Activated T-helper 17 cell treated with anti-CD3 and anti-CD28 coated beads, Interleukin-2, amount 50 U/mL, for 72 hours (primary cell): ENCODE data around the gene NFE2L1. TPM values are rescaled to one million over a fixed set of nuclear protein-coding genes. Genes with fewer than 3 reads are reported as not detected.
A peak's percentile ranks its signal among the peaks of the same experiment; 100 is the strongest.
"Not testable (repeated sequence)": the region's sequence is repeated elsewhere in the genome, so short reads cannot be mapped to it uniquely, and the experiment has no call there.

Source experiments
- ATAC-seq: fragments of 150-1000 bp; cut with Tn5 transposase; replicated peaks from 2 replicates; pipeline ENCODE4 v1.10.0; 2021; ENCODE audit warnings: mild to moderate bottlenecking, moderate library complexity
- H3K27ac Mint-ChIP-seq: one replicate; pipeline ENCODE4 v1.8.0; 2022; ENCODE audit warnings: mixed read lengths
- H3K27me3 Mint-ChIP-seq: one replicate; pipeline ENCODE4 v1.8.0; 2022; ENCODE audit warnings: mixed read lengths
- H3K36me3 Mint-ChIP-seq: one replicate; pipeline ENCODE4 v1.8.0; 2022; ENCODE audit warnings: low read depth, mild to moderate bottlenecking, mixed read lengths
- H3K4me1 Mint-ChIP-seq: one replicate; pipeline ENCODE4 v1.8.0; 2022; ENCODE audit warnings: mixed read lengths
- H3K4me3 Mint-ChIP-seq: one replicate; pipeline ENCODE4 v1.8.0; 2022; ENCODE audit warnings: mild to moderate bottlenecking, mixed read lengths
- H3K9me3 Mint-ChIP-seq: one replicate; pipeline ENCODE4 v1.8.0; 2022; ENCODE audit warnings: mixed read lengths
- total RNA-seq, 2 donors: library from RNA; stranded (reverse); gene quantifications; one replicate each; pipeline ENCODE4 v1.2.3, GENCODE V29; 2022

The NFE2L1 gene
- total RNA-seq, 2 donors from 2014 or later, result 77.7 to 91.8 TPM

DNA sequence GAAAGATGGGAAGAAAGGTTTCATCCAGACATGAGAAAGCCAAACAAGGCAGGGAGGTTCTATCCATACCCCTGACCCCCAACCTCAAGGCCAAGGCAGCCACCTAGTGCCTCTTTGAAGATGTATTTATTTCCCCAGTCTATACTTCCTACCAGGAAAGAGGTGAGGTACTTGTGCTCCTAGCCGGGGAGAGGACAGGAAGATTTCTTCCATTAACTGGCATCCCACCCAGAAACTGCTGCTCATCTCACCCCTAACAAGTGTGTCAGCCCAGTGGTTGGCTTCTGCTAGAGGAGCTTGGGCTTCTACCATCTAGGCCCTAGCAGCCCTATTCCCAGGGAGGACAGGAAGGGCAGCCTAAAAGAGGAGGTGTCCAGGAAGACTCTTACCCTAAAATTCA, 19.4 kb upstream of the NFE2L1 start:
- Mint-ChIP-seq H3K27ac (no peak overlapping the region), H3K4me3 (no peak overlapping the region)
- no peak for ATAC-seq

DNA sequence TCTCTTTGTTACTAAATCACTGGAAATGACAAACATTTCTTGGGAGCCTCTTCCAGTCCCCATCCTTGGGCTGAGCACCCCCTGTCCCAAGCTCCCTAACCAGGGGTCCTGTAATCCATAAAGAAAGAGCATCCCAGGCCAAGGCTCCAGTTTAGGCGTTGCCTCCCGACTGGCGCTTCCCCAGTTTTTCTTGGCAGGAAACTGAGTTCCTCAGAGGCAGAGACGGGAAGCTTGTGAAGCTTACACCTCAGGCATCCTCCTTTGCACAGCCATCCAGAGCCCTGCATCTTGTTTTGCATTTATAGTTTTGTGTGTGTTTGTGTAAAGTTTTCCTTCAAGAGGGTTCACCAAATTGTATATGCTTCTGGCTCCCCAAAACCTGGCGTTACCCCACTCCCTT, 17.6 kb upstream of the NFE2L1 start:
- no peak overlapping the region for H3K4me3 Mint-ChIP-seq
- no peaks in the 10 kb centered on the region for H3K36me3 Mint-ChIP-seq
- H3K4me1 Mint-ChIP-seq, result peaks cover 6% of the 10 kb centered on the region
- no peak overlapping the region for H3K27ac Mint-ChIP-seq
- no peaks in the 10 kb centered on the region for H3K9me3 Mint-ChIP-seq
- ATAC-seq, result no peak
- H3K27me3 Mint-ChIP-seq, result peaks cover 22% of the 10 kb centered on the region

More for the DNA sequence above, 19.4 kb upstream of the NFE2L1 start:
- H3K4me1 Mint-ChIP-seq, result peaks cover 11% of the 10 kb centered on the region
- peaks cover 22% of the 10 kb centered on the region for H3K27me3 Mint-ChIP-seq
- H3K9me3 Mint-ChIP-seq, result no peaks in the 10 kb centered on the region
- peaks cover 5% of the 10 kb centered on the region for H3K36me3 Mint-ChIP-seq

DNA sequence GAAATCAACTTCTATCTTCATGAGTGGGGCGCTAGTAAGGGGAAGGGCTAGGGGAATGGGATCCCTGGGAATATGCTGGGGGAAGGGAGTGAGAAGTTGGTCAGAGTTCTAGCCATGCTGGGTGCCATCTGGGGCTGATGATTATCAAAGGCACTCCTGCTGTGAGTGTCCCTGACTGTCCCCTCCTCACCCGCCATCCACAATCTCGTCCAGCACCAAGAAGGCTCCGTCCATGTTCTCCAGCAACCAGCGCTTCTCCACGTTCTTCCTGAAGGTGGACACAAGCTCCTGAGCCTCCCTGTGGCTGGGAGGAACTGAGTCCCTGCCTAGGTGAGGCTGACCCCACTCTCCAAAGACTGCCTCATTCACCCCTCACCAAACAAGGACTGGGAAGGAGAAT, 16.2 kb upstream of the NFE2L1 start:
- no peak for ATAC-seq
- Mint-ChIP-seq H3K4me1 (no peaks in the 10 kb centered on the region), H3K4me3 (no peak overlapping the region), H3K27ac (no peak overlapping the region), H3K27me3 (peaks cover 25% of the 10 kb centered on the region), H3K36me3 (no peaks in the 10 kb centered on the region), H3K9me3 (no peaks in the 10 kb centered on the region)

DNA sequence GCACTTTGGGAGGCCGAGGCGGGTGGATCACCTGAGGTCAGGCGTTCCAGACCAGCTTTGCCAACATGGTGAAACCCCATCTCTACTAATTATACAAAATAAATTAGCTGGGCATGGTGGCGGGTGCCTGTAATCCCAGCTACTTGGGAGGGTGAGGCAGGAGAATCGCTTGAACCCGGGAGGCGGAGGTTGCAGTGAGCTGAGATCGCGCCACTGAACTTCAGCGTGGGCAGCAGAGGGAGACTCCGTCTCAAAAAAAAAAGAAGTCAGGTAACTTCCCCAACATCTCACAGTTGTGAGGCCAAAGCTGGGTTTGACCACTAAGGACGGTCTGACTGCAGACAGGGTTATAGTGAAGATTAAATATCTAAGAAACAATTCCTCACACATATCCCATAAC, 13.4 kb upstream of the NFE2L1 start:
- H3K9me3 Mint-ChIP-seq, H3K4me3 Mint-ChIP-seq, H3K36me3 Mint-ChIP-seq: not testable (repeated sequence)

DNA sequence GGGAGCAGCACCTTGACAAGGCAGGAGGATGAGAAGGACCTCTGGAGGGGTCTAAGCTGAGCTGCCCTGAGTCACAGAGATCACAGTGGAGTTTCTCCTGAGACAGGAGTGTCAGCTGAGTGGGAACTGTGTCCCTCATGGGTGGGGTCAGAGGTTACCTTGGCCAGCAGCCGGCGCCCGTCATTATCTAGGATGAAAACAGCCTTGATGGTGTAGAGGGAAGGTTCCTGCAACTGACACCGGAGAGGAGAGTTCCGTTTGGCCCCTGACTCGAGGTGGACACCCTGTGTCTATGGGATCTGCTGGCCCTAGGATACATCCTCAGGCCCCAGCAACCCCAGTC, 11.5 kb upstream of the NFE2L1 start:
- peaks cover 5% of the 10 kb centered on the region for H3K4me1 Mint-ChIP-seq
- H3K9me3 Mint-ChIP-seq, result no peaks in the 10 kb centered on the region
- ATAC-seq, result no peak
- H3K27ac Mint-ChIP-seq, result peak overlapping the region; percentile 52
- peaks cover 24% of the 10 kb centered on the region for H3K27me3 Mint-ChIP-seq
- no peaks in the 10 kb centered on the region for H3K36me3 Mint-ChIP-seq
- H3K4me3 Mint-ChIP-seq, result peak overlapping the region; percentile 84

More for the DNA sequence above, 13.4 kb upstream of the NFE2L1 start:
- ATAC-seq, H3K4me1 Mint-ChIP-seq, H3K27ac Mint-ChIP-seq: not testable (repeated sequence)
- H3K27me3 Mint-ChIP-seq, result peaks cover 30% of the 10 kb centered on the region

DNA sequence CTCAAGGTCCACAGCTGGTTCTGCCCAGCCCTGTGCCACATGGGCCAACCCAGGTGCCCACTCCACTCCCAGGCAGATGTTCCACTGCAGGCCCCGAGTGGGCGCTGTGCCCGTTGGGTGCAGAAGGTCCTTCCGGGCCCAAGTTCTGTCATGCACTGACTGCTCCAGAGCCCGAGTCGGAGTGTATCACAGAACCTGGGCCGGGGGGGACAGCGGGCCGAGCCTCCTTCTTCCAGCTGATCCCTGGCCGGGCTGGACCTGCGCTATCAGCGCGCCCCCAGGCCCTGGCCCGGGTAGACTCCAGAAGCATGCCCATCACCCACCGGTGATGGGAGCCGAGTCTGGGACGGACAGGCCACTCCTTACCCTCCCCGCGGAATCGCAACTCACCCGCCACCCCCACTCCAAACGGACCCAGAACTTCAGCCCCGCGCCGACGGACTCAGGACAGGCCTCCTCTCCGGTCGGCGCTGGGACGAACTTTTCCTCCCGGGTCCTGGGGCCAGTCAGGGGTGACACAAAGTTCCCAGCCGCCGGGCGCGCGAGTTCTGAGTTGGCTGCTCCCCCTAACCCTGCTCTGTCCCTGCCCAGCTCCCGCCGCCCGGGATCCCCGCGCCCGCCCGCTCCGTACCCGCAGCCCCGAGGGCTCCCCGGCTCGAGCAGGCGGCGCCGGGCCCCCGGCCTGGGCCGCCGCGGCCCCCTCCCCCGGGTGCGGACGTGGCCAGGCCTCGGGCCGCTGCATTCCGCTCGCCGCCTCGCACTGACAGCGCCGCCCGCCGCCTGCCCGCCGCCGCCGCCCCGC, 10.9 kb upstream of the NFE2L1 start, which contains the start of gene COPZ2:
Gene COPZ2 (minus strand): TSS at position 762 of the 802 bp plus-strand sequence. CDS start 20 bp downstream, at position 742.
- Mint-ChIP-seq H3K9me3 (no peaks in the 10 kb centered on the region), H3K4me1 (peaks cover 5% of the 10 kb centered on the region), H3K27ac (peak within 1 kb of the TSS; percentile 66), H3K4me3 (peak within 1 kb of the TSS; percentile 84), H3K36me3 (no peaks in the 10 kb centered on the region), H3K27me3 (peaks cover 24% of the 10 kb centered on the region)
- peak; percentile 87 for ATAC-seq

DNA sequence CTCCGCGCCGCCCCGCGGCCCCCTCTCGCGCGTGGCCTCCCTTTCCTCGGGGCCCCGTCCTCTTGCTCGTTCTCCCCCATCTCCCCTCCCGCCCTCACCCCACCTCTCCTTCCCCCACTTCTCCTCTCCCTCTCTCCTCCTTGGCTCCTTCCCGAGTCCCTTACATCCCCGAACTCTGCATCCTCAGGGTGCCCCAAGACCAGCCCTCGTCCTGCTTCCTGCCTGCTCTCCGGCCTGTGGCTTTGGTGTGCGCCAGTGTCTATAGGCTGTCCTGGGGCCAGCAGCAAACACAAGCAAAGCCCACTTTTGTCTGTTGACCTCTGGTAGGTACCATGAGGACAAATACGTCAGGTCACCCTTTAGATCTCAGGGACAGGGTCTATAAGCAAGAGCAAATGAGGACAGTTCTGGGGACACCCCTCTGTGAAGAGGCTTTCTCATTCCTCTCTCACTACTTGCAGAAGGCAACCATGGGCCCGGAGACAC, 10.3 kb upstream of the NFE2L1 start:
- Mint-ChIP-seq H3K36me3 (no peaks in the 10 kb centered on the region), H3K4me3 (peak overlapping the region; percentile 84), H3K4me1 (peaks cover 5% of the 10 kb centered on the region), H3K27ac (peak overlapping the region; percentile 66), H3K9me3 (no peaks in the 10 kb centered on the region), H3K27me3 (peaks cover 21% of the 10 kb centered on the region)
- ATAC-seq, result peak; percentile 25

DNA sequence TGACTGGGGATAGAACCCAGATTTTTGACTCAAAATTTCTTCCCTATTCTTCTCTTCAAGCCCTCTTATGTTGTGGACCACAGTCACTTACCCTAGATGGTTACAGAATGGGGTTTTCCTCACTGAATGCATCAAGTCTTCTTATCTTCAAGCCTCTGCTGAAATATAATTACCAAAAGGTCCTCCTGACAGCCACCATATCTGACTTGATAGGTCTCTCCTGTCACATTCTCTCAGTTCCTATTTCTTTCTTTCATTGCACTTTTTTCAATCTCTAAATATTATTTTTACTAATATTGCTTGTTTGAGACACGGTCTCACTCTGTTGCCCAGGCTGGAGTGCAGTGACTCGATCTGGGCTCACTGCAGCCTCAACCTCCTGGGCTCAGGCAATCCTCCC, 9.5 kb upstream of the NFE2L1 start:
- Mint-ChIP-seq H3K9me3 (no peaks in the 10 kb centered on the region), H3K36me3 (no peaks in the 10 kb centered on the region), H3K27me3 (peaks cover 13% of the 10 kb centered on the region), H3K4me1 (peaks cover 5% of the 10 kb centered on the region), H3K4me3 (peak overlapping the region; percentile 84), H3K27ac (no peak overlapping the region)
- ATAC-seq, result no peak

DNA sequence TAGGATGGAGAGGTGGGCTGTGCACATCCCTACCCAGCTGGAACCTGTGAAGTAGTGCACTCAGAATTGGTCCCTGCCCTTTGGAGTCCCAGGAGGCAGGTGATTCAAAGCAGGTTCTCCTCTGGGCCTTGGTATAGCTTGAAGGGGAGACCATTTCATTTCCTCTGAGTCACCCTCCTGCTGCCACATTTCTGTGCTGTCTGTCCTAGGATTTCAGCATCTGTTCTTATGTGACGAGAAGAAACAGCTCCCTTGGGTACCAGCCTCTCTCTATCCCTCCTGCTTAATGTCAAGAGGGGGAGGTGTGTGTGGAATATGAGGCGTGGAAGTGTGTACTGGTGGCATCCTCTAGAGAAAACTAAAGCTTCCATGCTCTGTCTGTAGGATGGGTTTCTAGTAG, 5.0 kb upstream of the NFE2L1 start:
- Mint-ChIP-seq H3K9me3 (no peaks in the 10 kb centered on the region), H3K27ac (no peak overlapping the region), H3K4me1 (peaks cover 9% of the 10 kb centered on the region), H3K27me3 (peaks cover 6% of the 10 kb centered on the region), H3K4me3 (no peak overlapping the region), H3K36me3 (peaks cover 7% of the 10 kb centered on the region)
- no peak for ATAC-seq

DNA sequence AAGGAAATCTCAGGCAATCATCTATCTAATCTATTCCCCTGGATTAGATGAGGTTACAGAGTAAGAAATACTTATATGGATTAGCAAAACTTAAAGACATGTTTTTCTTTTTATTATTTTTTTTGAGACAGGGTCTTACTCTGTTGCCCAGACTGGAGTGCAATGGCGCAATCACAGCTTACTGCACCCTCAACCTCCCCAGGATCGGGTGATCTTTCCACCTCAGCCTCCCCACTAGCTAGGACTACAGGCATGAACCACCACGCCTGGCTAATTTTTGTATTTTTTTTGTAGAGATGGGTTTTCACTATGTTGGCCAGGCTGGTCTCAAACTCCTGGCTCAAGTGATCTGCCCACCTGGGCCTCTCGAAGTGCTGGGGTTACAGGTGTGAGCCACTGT, 3.3 kb upstream of the NFE2L1 start:
- Mint-ChIP-seq H3K27ac (no peak overlapping the region), H3K36me3 (peaks cover 24% of the 10 kb centered on the region), H3K27me3 (no peaks in the 10 kb centered on the region), H3K9me3 (no peaks in the 10 kb centered on the region), H3K4me3 (no peak overlapping the region), H3K4me1 (peaks cover 11% of the 10 kb centered on the region)
- no peak for ATAC-seq

DNA sequence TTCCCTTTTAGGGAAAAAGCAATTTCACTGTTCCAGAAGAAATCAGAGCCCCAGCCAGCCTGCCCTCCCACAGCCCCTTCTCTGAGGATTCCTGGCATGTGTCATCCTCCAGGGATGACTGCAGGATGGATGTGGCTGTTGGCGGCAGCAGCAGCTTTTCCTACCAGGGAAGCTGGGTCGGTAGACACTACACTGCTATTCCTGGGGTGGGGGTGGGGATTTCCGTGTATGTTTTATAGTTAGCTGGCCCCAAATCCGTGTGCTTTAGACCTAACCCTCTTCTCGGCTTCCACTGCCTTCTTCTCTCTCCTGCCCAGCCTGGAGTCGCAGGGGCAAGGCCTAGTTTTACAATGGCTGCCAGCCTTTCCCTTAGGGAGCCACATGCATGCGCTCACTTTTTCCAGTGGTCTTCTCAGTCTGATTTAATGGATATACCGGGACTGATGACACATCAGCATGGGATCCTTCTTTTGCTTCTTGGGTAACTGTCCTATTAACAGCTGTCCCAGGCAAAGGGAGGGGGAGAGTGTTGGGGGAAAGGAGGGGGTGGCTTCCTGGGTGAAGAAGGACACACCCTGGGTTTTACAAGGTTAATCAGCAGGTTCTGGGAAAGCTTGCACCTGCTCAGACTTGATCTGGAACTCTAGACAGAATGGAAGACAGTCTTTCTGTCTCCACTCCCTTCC, 2.7 kb upstream of the NFE2L1 start:
- ATAC-seq, result no peak
- Mint-ChIP-seq H3K27me3 (no peaks in the 10 kb centered on the region), H3K9me3 (no peaks in the 10 kb centered on the region), H3K4me1 (peaks cover 15% of the 10 kb centered on the region), H3K4me3 (peak overlapping the region; percentile 85), H3K27ac (no peak overlapping the region), H3K36me3 (peaks cover 30% of the 10 kb centered on the region)

DNA sequence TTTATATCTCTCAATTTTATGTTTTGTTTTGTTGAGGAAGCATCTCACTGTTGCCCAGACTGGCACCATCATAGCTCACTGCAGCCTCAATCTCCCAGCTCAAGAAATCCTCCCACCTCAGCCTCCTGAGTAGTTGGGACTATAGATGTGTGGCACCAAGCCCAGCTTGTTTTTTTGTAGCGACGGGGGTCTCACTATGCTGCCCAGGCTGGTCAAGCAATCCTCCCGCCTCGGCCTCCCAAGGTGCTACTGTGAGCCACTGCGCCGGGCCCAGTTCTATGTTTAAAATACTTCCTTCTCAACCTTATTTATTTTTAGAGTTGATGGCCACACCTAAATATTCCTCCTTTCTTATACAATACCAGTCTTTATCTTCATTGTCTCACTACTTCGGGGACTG, 1.9 kb upstream of the NFE2L1 start:
- Mint-ChIP-seq H3K27ac (peak overlapping the region; percentile 96), H3K36me3 (peaks cover 38% of the 10 kb centered on the region), H3K4me1 (peaks cover 22% of the 10 kb centered on the region), H3K27me3 (no peaks in the 10 kb centered on the region), H3K9me3 (no peaks in the 10 kb centered on the region), H3K4me3 (peak overlapping the region; percentile 85)
- ATAC-seq, result no peak

DNA sequence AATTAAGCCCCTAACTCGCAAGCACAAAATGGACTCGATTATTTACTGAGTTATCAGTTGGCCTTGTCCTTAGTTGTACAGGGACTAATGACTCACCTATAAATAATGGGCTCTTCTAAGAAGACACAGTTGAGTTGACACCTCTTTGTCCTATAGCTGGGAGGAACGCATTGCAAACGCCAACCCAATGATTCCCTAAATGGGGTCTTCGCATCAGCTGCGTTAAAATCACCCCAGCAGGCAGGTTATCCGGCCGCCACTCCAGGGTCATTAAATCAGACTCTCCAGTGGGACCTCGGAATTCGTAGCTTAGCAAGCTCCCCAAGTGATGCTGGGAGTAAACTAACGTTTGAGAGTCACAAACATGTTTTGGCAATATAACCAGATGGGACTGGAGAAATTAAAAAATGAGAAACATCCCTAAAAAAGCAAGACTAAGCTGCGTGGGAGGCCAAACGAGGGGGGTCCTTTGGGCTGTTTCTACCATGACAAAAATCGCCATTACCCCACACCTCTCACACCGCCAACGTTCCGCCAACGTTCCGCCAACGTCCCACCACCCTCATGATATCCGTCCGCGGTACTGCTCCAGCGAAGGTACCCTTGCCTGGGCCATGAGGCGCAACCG, 932 bp upstream of the NFE2L1 start:
- peak overlapping the region; percentile 85 for H3K4me3 Mint-ChIP-seq
- peaks cover 30% of the 10 kb centered on the region for H3K4me1 Mint-ChIP-seq
- H3K9me3 Mint-ChIP-seq, result no peaks in the 10 kb centered on the region
- no peak for ATAC-seq
- no peaks in the 10 kb centered on the region for H3K27me3 Mint-ChIP-seq
- H3K27ac Mint-ChIP-seq, result peak overlapping the region; percentile 96
- H3K36me3 Mint-ChIP-seq, result peaks cover 47% of the 10 kb centered on the region

DNA sequence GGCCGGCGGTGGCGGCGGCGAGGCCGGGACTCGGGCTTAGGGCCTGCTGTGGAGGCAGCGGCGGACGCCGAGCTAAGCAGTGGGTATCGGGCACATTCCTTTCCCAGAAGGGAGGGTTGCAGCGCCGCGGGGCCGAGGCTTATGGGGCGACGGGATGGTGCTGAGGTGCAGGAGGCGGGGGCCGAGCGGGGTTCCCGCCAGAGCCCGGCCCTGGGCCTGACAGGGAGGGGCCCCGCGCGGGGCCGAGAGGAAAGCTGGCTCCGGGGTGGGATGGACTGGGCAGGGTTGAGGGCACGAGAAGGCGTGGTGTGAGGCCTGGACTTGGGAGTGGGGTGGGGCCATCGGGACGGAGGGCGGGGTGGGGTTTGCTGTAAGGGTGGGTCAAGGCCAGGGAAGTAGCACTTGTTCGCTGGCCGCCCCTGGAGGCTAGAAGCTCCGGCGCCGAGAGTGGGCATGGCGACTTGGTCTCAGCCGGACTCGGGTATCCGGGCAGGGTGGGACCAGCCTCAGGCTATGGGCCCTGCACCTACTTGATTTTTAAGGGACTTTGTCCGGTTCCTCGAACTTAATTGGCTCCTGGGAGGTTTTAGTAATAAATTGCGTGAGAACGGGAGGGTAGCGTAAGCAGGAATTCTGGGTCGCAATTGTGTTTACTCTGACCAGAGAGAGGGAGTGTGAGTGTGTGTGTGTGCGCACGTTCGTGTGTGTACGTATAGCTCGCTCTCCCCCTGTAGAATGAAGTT, 396 bp downstream of the NFE2L1 start:
- H3K36me3 Mint-ChIP-seq, result peaks cover 61% of the 10 kb centered on the region

More for the DNA sequence above, 396 bp downstream of the NFE2L1 start:
- H3K27ac Mint-ChIP-seq, result peak overlapping the region; percentile 96
- H3K4me1 Mint-ChIP-seq, result peaks cover 38% of the 10 kb centered on the region
- ATAC-seq, result peak; percentile 43
- peak overlapping the region; percentile 85 for H3K4me3 Mint-ChIP-seq
- H3K27me3 Mint-ChIP-seq, result no peaks in the 10 kb centered on the region
- H3K9me3 Mint-ChIP-seq, result no peaks in the 10 kb centered on the region
